Upper lobe of right lung (tissue), 1 donor: ENCODE results near the gene FILIP1. TPM values are rescaled to one million over a fixed set of nuclear protein-coding genes. Genes with fewer than 3 reads are reported as not detected.

Experiments used
- ATAC-seq: fragments of 200-7000 bp; cut with Tn5 transposase; one replicate; pipeline ENCODE4 v1.9.1; 2020; ENCODE audit warnings: mild to moderate bottlenecking, moderate library complexity
- DNase-seq: peaks from one replicate; pipeline ENCODE4 v3.0.0-alpha.2; 2020
- H3K27ac ChIP-seq: fragments of 200-600 bp; one replicate; pipeline ENCODE4 v1.8.0; 2022
- H3K27me3 ChIP-seq: fragments of 200-600 bp; one replicate; pipeline ENCODE4 v1.8.0; 2022; ENCODE audit warnings: mild to moderate bottlenecking
- H3K36me3 ChIP-seq: fragments of 200-600 bp; one replicate; pipeline ENCODE4 v1.8.0; 2022
- H3K4me1 ChIP-seq: fragments of 200-600 bp; one replicate; pipeline ENCODE4 v1.8.0; 2022
- H3K4me3 ChIP-seq: fragments of 200-600 bp; one replicate; pipeline ENCODE4 v1.8.0; 2022; ENCODE audit warnings: mild to moderate bottlenecking
- H3K9me3 ChIP-seq: fragments of 200-600 bp; one replicate; pipeline ENCODE4 v1.8.0; 2022
- CTCF ChIP-seq: fragments of 200-600 bp; IDR thresholded peaks from one replicate; pipeline ENCODE4 v1.8.0; 2022; ENCODE audit warnings: antibody characterized with exemption
- intact Hi-C: fragments of 100-400 bp; cut with DNase I; formaldehyde crosslinking; loops from one replicate; pipeline ENCODE4 v1.11.0; 2022
- total RNA-seq: library from RNA; stranded (reverse); fragmentation: NEBNext Ultra II Directional; extraction: Animal tissue kit (Norgen Biotek cat#: 25700); gene quantifications from one replicate; pipeline ENCODE4 v1.2.1, GENCODE V29; 2021
- donor health status: DM: no; HTN: yes; CAD: no; lungs with severe emphysema.

The FILIP1 gene
- total RNA-seq, 1 donor from 2014 or later: 21.6 TPM

- intact Hi-C loops: no loop called here
- no peaks in the 10 kb centered on the region for H3K4me1 ChIP-seq
- no peaks in the 10 kb centered on the region for H3K36me3 ChIP-seq
- TF ChIP-seq CTCF: no peak
- no peak overlapping the region for H3K4me3 ChIP-seq
- no peak for DNase-seq
- ATAC-seq: no peak
- H3K27ac ChIP-seq: no peak overlapping the region
- H3K9me3 ChIP-seq: no peaks in the 10 kb centered on the region
- H3K27me3 ChIP-seq: no peaks in the 10 kb centered on the region
These were observed 8.2 kb upstream of the FILIP1 start for GRCh38 chr6:75501756-75502155.

GRCh38 chr6:75499640-75500039 lies 6.0 kb upstream of the FILIP1 start:
- Histone ChIP-seq H3K4me1 (peaks cover 6% of the 10 kb centered on the region), H3K27ac (no peak overlapping the region), H3K36me3 (no peaks in the 10 kb centered on the region), H3K27me3 (no peaks in the 10 kb centered on the region), H3K9me3 (no peaks in the 10 kb centered on the region), H3K4me3 (no peak overlapping the region)
- DNase-seq: no peak
- ATAC-seq: no peak
- TF ChIP-seq CTCF: no peak
- intact Hi-C loops: no loop called here

GRCh38 chr6:75498862-75499261 lies 5.3 kb upstream of the FILIP1 start:
- Histone ChIP-seq H3K36me3 (no peaks in the 10 kb centered on the region), H3K9me3 (no peaks in the 10 kb centered on the region), H3K4me3 (no peak overlapping the region), H3K27ac (no peak overlapping the region), H3K4me1 (peaks cover 6% of the 10 kb centered on the region), H3K27me3 (no peaks in the 10 kb centered on the region)
- no peak for DNase-seq
- TF ChIP-seq CTCF: no peak
- intact Hi-C loops: no loop called here
- no peak for ATAC-seq

- H3K27ac ChIP-seq: no peak overlapping the region
- no peaks in the 10 kb centered on the region for H3K9me3 ChIP-seq
- no peaks in the 10 kb centered on the region for H3K36me3 ChIP-seq
- H3K4me3 ChIP-seq: no peak overlapping the region
- no peaks in the 10 kb centered on the region for H3K27me3 ChIP-seq
- no peak for TF ChIP-seq CTCF
- intact Hi-C loops: no loop called here
- peaks cover 6% of the 10 kb centered on the region for H3K4me1 ChIP-seq
- DNase-seq (no peak), ATAC-seq (no peak)
These were observed 4.4 kb upstream of the FILIP1 start for GRCh38 chr6:75497994-75498393.

GRCh38 chr6:75495011-75495410 lies 1.4 kb upstream of the FILIP1 start:
- no peak for ATAC-seq
- no peaks in the 10 kb centered on the region for H3K27me3 ChIP-seq
- H3K4me3 ChIP-seq: no peak overlapping the region
- H3K27ac ChIP-seq: peak overlapping the region; percentile 1
- H3K9me3 ChIP-seq: no peaks in the 10 kb centered on the region
- DNase-seq: no peak
- intact Hi-C loops: no loop called here
- H3K36me3 ChIP-seq: no peaks in the 10 kb centered on the region
- TF ChIP-seq CTCF: no peak
- peaks cover 6% of the 10 kb centered on the region for H3K4me1 ChIP-seq

- Histone ChIP-seq H3K27me3 (no peaks in the 10 kb centered on the region), H3K36me3 (no peaks in the 10 kb centered on the region), H3K27ac (peak overlapping the region; percentile 75), H3K4me1 (peaks cover 6% of the 10 kb centered on the region), H3K9me3 (no peaks in the 10 kb centered on the region), H3K4me3 (peak overlapping the region; percentile 53)
- DNase-seq (no peak), ATAC-seq (no peak)
- no peak for TF ChIP-seq CTCF
- intact Hi-C loops: no loop called here
These were observed 690 bp upstream of the FILIP1 start for GRCh38 chr6:75494290-75494689.
